GM19043 (cell line): ENCODE data around the gene PRKAA1.
"Not testable (repeated sequence)": the region's sequence is repeated elsewhere in the genome, so short reads cannot be mapped to it uniquely, and the experiment has no call there.

Source experiments
- ATAC-seq: cut with Tn5 transposase; IDR thresholded peaks from one replicate; pipeline ENCODE4 v1.9.1; 2021; ENCODE audit warnings: low read depth; ENCODE audit not compliant: unreplicated experiment

Gene PRKAA1

DNA sequence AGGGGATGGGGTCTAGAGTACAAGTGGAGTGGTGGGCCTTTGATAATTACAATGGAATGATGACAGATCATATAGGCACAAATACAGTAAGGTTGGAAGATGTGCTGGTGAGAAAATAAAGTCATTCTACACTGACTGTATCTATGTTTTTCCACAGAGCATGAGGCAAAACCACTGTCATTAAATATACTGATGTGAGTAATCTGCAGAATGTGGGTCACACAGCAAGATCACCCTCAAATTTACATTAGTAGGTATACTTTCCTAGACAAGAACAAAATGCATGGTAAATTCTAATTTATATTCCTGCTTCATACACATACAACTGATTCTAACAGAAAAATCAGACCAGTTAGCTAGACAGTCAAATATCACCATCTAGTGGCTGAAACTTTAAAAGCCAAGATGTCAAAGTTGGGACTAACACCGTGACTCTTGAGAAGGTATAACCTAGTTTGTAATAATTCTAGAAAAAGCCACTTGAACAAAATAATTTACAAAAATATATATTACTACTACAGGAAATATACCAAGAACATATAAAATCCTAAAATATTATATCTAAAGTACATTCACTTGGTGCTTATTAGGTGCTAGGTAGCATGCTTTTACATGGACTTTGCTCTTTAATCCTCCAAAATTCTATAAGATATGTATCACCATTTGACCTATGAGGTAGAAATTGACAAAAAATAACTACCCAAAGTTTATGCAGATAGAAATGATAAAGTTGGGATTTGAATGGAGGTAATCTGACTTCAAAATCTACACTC, 61.9 kb downstream of the PRKAA1 start:
- no peak for ATAC-seq

DNA sequence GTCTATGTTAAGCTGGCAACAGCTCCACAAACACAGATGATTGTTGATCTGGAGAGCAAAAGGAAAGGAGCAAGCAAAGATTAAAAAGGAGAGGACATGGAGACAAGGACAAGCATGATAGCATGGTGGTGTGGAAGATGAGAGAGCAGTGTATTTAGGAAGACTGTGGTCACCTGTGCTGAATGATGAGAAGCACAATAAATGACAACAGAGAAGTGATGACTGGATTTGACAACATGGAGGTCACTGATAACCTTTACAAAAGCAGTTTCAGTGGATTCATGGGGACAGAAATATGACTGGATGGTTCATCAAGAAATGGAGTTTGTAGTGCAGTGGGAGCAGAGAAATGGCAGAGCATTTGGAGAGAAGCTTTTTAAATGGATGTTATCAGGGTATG, 62.6 kb downstream of the PRKAA1 start:
- no peak for ATAC-seq

DNA sequence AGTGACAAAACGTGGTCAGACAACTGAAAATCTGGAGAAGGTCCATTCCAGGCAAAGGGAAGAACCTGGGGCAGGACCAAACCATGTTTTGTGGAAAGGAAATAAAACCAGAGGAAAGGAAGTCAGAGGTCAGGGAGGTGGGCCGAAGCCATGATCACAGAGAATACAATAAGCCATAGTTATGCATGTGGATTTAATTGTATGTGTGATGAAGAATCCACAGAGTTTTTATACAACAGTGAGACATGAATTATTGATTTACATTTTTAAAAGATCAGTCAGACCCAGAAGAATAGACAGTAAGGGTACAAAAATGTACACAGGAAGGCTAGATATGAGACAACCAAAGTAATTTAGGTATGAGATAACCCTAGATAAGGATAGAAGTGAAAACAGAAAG, 63.2 kb downstream of the PRKAA1 start:
- ATAC-seq: no peak

DNA sequence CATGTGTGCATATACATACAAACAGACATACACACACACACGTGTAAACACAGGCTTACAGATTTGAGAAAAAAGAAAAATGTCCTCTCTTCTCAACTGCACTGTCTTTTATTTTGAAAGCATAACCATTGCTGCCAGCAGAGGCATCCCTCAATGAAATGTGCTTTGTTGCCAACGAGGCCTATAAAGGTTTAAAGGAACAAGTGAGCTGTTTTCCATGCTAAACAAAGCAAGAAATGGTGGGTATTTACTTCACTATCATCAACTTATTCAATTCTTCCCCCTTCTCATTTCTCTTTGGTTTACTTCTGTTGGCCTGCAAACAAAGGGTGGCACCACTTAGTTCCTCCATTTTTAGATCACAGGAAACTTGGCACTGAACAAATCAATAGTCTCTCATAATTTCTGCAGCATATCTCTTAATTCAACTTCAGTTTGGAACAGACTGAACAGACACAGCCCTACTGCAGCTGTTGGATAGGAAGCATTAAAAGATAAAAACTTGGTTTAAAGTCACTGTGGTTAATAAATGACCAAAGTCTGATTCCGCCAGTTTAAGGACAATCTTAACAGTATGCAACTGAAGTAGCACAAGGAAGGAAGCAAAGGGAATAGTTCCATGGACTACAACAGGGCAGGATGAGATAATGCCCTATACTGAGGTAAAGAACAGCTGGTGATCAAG, 64.2 kb downstream of the PRKAA1 start:
- ATAC-seq: no peak

DNA sequence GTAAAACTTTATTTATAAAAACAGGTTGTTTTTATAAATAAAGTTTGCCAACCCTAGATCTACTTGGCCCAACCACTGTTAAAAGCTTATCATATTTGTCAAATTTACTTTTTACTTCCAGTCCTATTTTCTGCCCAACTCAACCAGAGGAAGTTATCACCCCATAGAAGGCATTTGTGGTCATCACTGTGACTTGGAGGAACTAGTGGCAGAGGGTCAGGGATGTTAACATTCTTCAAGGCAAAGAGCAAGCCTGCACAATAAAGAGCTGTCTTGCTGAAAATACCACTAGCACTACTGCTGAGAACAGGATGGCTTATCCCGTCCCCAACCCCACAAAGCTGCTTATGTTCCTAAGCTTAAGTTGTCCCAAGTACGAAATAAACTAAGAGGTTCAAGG, 64.7 kb downstream of the PRKAA1 start:
- no peak for ATAC-seq

DNA sequence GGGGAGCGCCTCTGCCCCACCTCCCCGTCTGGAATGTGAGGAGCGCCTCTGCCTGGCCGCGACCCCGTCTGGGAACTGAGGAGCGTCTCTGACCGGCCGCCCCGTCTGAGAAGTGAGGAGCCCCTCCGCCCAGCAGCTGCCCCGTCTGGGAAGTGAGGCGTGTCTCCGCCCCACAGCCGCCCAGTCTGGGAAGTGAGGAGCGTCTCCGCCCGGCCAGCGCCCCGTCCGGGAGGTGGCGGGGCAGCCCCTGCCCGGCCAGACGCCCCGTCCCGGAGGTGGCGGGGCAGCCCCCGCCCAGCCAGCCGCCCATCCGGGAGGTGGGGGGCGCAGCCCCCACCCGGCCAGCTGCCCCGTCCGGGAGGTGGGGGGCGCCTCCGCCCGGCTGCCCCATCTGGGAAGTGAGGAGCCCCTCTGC, 75.7 kb downstream of the PRKAA1 start:
- ATAC-seq: not testable (repeated sequence)

DNA sequence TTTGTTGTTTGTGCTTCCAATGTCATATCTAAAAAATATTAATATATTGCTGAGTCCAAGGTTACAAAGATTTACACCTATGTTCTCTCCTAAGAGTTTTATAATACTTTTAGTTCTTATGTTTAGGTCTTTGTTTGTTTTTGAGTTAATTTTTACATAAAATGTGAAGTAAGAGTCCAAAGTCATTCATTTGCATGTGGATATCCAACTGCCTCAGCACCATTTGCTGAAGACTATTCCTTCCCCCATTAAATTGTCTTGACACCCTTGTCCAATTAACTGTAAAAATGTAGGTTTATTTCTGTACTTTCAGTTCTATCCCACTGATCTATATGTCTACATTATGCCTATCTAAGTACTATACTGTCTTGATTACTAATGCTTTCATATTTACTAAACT, 78.1 kb downstream of the PRKAA1 start:
- ATAC-seq: no peak

DNA sequence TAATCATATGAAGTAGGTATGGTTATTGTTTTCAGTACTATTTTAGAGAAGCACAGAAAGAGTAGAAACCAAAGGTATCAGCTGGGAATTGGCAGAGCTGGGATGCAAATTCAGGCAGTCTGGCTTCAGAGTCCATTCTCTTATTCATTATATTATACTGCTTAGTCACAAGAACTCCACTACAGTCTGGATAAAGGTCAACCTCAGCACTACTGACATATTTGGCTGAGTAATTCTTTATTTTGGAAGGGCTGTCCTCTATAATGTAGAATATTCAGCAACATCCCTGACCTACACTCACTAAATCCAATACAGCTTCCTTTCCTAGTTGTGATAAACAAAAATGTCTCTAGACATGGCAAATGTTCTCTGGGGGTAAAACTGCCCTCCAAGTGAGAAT, 80.9 kb downstream of the PRKAA1 start:
- ATAC-seq: no peak

DNA sequence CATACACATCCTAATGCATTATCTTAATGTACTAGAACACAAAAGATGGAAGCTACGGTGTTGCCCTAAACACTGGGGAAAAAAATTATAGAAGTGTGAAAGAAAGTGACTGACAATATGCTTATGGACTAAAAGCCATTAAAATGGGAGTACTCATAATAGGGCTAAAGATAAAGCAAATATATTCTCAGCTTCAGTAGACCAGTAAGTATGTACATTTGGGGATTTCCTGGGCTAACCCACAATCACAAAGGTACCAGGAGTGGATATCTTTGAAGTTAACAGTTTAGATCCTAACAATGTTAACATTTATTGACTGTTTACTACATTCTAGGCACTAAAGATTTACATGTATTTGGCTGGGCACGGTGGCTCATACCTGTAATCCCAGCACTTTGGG, 81.6 kb downstream of the PRKAA1 start:
- no peak for ATAC-seq

DNA sequence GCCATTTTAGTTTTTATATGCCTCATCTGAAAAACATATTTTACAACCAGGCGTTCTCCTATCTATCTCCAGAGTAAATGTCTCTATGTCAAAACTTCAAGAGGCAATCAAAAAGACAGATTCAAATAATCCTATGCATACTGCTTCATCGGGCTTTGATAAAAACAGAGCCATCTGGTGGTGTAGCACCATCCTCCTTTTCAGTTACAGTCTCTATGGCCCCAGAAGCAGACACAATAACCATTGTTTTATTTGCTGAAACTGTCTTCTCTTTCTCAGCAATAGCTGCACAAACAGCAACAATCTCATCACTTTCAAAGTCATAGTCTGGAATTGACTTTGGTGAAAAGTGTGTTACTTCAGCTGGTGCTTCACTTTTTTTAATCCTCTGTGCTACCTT, 82.2 kb downstream of the PRKAA1 start:
- ATAC-seq: no peak

DNA sequence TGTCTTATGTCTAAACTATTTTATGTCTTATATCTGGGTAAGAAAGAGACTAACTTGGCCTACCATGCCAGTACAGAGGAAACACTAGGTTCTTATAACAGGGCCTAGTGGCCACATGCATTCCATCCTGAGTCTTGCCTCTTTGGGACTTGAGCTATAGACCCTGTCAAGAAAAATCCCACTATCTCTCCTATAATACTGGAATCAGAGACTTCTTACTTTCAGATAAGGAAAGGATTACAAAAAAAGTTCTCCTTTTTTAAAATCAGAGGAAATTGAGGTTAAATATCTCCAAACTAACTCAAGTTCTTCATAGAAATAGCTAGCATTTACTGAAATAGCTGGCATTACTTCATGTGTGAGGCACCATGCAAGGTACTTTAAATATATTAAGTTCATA, 84.2 kb downstream of the PRKAA1 start:
- ATAC-seq: no peak

DNA sequence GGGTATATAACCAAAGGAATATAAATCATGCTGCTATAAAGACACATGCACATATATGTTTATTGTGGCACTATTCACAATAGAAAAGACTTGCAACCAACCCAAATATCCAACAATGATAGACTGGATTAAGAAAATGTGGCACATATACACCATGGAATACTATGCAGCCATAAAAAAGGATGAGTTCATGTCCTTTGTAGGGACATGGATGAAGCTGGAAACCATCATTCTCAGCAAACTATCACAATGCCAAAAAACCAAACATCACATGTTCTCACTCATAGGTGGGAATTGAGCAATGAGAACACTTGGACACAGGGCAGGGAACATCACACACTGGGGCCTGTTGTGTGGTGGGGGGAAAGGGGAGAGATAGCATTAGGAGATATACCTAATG, 87.6 kb downstream of the PRKAA1 start:
- not testable (repeated sequence) for ATAC-seq
